Jurkat, Clone E6-1 (cell line): ENCODE data around the gene NTRK2.
"Not testable (repeated sequence)": the region's sequence is repeated elsewhere in the genome, so short reads cannot be mapped to it uniquely, and the experiment has no call there.

Source experiments
- DNase-seq: peaks from one replicate; pipeline ENCODE4 v3.0.0-alpha.2; 2011; ENCODE audit warnings: low read depth, low spot score
- H3K4me3 ChIP-seq: 2 replicates; pipeline ENCODE4 v1.5.1; 2011; ENCODE audit warnings: mild to moderate bottlenecking, low read length, control low read depth, moderate library complexity

The NTRK2 gene

GRCh38 chr9:85055506-85056202 is 386.1 kb downstream of the NTRK2 start:
- H3K4me3 ChIP-seq, result no peak overlapping the region
- no peak for DNase-seq

- DNase-seq, result no peak
- no peak overlapping the region for H3K4me3 ChIP-seq
Measured at GRCh38 chr9:85056203-85056572, 386.7 kb downstream of the NTRK2 start.

- no peak for DNase-seq
- H3K4me3 ChIP-seq, result no peak overlapping the region
Measured at GRCh38 chr9:85061969-85062368, 392.4 kb downstream of the NTRK2 start.

- no peak for DNase-seq
- H3K4me3 ChIP-seq, result no peak overlapping the region
Measured at GRCh38 chr9:85062385-85063022, 393.0 kb downstream of the NTRK2 start.

- no peak overlapping the region for H3K4me3 ChIP-seq
- no peak for DNase-seq
Measured at GRCh38 chr9:85064811-85065371, 395.4 kb downstream of the NTRK2 start.

GRCh38 chr9:85067792-85068191 is 398.3 kb downstream of the NTRK2 start:
- no peak overlapping the region for H3K4me3 ChIP-seq
- no peak for DNase-seq

GRCh38 chr9:85069421-85069820 is 399.9 kb downstream of the NTRK2 start:
- DNase-seq, result not testable (repeated sequence)

More at GRCh38 chr9:85069421-85069820, 399.9 kb downstream of the NTRK2 start:
- not testable (repeated sequence) for H3K4me3 ChIP-seq
